H1 (cell line): ENCODE results near the gene CAMTA1. TPM values are rescaled to one million over a fixed set of nuclear protein-coding genes. Genes with fewer than 3 reads are reported as not detected.

Experiments
- BACH1 ChIP-seq: IDR thresholded peaks from 2 replicates; pipeline ENCODE4 v1.6.1; 2012; ENCODE audit warnings: low read length, improper control_type of control experiment
- CBX5 ChIP-seq: fragments of 300-800, 300-1000 bp; sonication (generic); IDR thresholded peaks from 2 replicates; pipeline ENCODE4 v1.7.1; 2016; ENCODE audit warnings: antibody characterized with exemption, low read length, low read depth
- CEBPB ChIP-seq: IDR thresholded peaks from 2 replicates; pipeline ENCODE4 v1.6.1; 2012; ENCODE audit warnings: low read depth, low read length
- EZH2 ChIP-seq: fragments of 200-600 bp; sonication (generic); IDR thresholded peaks from 2 replicates; pipeline ENCODE4 v1.7.1; 2012; ENCODE audit warnings: low read depth, mild to moderate bottlenecking, moderate library complexity, low read length, inconsistent platforms; ENCODE audit not compliant: severe bottlenecking
- JUN ChIP-seq: IDR thresholded peaks from 2 replicates; pipeline ENCODE4 v1.6.1; 2011; ENCODE audit warnings: low read depth, mild to moderate bottlenecking, improper control_type of control experiment, low read length
- MAFK ChIP-seq: IDR thresholded peaks from 2 replicates; pipeline ENCODE4 v1.6.1; 2012; ENCODE audit warnings: low read depth, mild to moderate bottlenecking, improper control_type of control experiment, low read length
- RBBP5 ChIP-seq: IDR thresholded peaks from 2 replicates; pipeline ENCODE4 v1.7.1; 2012; ENCODE audit warnings: low read depth, mild to moderate bottlenecking, inconsistent platforms, low read length, moderate library complexity, borderline replicate concordance
- RXRA ChIP-seq: IDR thresholded peaks from 2 replicates; pipeline ENCODE4 v1.6.1; 2011; ENCODE audit warnings: low read depth, mild to moderate bottlenecking, low read length, moderate library complexity; ENCODE audit not compliant: insufficient read depth
- SP1 ChIP-seq: IDR thresholded peaks from 2 replicates; pipeline ENCODE4 v1.6.1; 2011; ENCODE audit warnings: low read depth, low read length
- TAF1 ChIP-seq: IDR thresholded peaks from 2 replicates; pipeline ENCODE4 v1.6.1; 2011; ENCODE audit warnings: mild to moderate bottlenecking, low read depth, low read length
- TBP ChIP-seq: IDR thresholded peaks from 2 replicates; pipeline ENCODE4 v1.6.1; 2011; ENCODE audit warnings: low read depth, low read length, improper control_type of control experiment
- ZNF274 ChIP-seq: IDR thresholded peaks from 2 replicates; pipeline ENCODE4 v1.7.0; 2012; ENCODE audit warnings: low read length, borderline replicate concordance; ENCODE audit errors: extremely low read depth
- polyA plus RNA-seq, 7 experiments: library from polyadenylated mRNA; depleted of rRNA in 3 of 7; stranded (reverse) in 5 of 7; unstranded in 2 of 7; fragments of >200 nt in 5 of 7; fragments of 200-250 nt in 2 of 7; gene quantifications; 1 replicate in 5 of 7; 2 replicates in 1 of 7; 4 replicates in 1 of 7; pipeline versions ENCODE4 v1.2.1 to v1.2.3, GENCODE V29; 2011 to 2013; ENCODE audit warnings: missing spikeins in 2 of 7, mixed read lengths in 2 of 7
- total RNA-seq: library from RNA; stranded (reverse); fragmentation: NEBNext Ultra II Directional; extraction: Animal tissue kit (Norgen Biotek cat#: 25700); gene quantifications from 2 replicates; pipeline ENCODE4 v1.2.1, GENCODE V29; 2021
- TF ChIP-seq, protein P1 (sequence below): fragments of 300-600 bp; sonication (generic); IDR thresholded peaks from 2 replicates; pipeline ENCODE4 v1.7.1; 2012; ENCODE audit warnings: low read length, moderate library complexity, mild to moderate bottlenecking, inconsistent platforms; ENCODE audit not compliant: insufficient replicate concordance

CAMTA1 gene
- total and polyA plus RNA-seq, 2 of the 8 experiments (the other 6 are each of a cell fraction or from before 2014, with no cell fraction given): 65.0 to 119 TPM

DNA sequence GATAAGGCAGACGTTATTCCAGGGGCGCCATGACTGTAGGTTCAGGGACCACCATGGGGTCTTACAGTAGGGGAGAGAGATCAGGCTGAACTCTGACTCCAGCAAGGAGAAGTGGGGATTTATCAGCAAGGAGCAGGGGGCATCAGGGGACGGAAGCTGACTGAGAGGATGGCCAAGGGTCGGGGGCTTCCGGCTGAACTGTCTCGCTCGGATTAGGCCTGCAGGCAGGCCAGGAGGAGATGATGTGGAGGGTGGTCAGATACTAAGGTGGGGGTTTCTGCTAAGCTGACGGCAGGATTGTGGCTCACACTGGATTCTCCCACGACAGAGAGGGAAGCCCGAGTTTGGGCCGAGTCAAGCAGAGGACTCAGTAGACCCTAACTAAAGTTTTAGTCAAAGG lies 798.9 kb downstream of the CAMTA1 start (continued):
- TF ChIP-seq, protein P1, sequence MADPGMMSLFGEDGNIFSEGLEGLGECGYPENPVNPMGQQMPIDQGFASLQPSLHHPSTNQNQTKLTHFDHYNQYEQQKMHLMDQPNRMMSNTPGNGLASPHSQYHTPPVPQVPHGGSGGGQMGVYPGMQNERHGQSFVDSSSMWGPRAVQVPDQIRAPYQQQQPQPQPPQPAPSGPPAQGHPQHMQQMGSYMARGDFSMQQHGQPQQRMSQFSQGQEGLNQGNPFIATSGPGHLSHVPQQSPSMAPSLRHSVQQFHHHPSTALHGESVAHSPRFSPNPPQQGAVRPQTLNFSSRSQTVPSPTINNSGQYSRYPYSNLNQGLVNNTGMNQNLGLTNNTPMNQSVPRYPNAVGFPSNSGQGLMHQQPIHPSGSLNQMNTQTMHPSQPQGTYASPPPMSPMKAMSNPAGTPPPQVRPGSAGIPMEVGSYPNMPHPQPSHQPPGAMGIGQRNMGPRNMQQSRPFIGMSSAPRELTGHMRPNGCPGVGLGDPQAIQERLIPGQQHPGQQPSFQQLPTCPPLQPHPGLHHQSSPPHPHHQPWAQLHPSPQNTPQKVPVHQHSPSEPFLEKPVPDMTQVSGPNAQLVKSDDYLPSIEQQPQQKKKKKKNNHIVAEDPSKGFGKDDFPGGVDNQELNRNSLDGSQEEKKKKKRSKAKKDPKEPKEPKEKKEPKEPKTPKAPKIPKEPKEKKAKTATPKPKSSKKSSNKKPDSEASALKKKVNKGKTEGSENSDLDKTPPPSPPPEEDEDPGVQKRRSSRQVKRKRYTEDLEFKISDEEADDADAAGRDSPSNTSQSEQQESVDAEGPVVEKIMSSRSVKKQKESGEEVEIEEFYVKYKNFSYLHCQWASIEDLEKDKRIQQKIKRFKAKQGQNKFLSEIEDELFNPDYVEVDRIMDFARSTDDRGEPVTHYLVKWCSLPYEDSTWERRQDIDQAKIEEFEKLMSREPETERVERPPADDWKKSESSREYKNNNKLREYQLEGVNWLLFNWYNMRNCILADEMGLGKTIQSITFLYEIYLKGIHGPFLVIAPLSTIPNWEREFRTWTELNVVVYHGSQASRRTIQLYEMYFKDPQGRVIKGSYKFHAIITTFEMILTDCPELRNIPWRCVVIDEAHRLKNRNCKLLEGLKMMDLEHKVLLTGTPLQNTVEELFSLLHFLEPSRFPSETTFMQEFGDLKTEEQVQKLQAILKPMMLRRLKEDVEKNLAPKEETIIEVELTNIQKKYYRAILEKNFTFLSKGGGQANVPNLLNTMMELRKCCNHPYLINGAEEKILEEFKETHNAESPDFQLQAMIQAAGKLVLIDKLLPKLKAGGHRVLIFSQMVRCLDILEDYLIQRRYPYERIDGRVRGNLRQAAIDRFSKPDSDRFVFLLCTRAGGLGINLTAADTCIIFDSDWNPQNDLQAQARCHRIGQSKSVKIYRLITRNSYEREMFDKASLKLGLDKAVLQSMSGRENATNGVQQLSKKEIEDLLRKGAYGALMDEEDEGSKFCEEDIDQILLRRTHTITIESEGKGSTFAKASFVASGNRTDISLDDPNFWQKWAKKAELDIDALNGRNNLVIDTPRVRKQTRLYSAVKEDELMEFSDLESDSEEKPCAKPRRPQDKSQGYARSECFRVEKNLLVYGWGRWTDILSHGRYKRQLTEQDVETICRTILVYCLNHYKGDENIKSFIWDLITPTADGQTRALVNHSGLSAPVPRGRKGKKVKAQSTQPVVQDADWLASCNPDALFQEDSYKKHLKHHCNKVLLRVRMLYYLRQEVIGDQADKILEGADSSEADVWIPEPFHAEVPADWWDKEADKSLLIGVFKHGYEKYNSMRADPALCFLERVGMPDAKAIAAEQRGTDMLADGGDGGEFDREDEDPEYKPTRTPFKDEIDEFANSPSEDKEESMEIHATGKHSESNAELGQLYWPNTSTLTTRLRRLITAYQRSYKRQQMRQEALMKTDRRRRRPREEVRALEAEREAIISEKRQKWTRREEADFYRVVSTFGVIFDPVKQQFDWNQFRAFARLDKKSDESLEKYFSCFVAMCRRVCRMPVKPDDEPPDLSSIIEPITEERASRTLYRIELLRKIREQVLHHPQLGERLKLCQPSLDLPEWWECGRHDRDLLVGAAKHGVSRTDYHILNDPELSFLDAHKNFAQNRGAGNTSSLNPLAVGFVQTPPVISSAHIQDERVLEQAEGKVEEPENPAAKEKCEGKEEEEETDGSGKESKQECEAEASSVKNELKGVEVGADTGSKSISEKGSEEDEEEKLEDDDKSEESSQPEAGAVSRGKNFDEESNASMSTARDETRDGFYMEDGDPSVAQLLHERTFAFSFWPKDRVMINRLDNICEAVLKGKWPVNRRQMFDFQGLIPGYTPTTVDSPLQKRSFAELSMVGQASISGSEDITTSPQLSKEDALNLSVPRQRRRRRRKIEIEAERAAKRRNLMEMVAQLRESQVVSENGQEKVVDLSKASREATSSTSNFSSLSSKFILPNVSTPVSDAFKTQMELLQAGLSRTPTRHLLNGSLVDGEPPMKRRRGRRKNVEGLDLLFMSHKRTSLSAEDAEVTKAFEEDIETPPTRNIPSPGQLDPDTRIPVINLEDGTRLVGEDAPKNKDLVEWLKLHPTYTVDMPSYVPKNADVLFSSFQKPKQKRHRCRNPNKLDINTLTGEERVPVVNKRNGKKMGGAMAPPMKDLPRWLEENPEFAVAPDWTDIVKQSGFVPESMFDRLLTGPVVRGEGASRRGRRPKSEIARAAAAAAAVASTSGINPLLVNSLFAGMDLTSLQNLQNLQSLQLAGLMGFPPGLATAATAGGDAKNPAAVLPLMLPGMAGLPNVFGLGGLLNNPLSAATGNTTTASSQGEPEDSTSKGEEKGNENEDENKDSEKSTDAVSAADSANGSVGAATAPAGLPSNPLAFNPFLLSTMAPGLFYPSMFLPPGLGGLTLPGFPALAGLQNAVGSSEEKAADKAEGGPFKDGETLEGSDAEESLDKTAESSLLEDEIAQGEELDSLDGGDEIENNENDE: no peak
- TF ChIP-seq TAF1 (no peak), CBX5 (no peak), EZH2 (no peak), MAFK (no peak), ZNF274 (no peak), SP1 (no peak), TBP (no peak), BACH1 (no peak), JUN (no peak), RXRA (no peak), CEBPB (no peak), RBBP5 (no peak)
